ENCODE data around the gene CCS.

DNA sequence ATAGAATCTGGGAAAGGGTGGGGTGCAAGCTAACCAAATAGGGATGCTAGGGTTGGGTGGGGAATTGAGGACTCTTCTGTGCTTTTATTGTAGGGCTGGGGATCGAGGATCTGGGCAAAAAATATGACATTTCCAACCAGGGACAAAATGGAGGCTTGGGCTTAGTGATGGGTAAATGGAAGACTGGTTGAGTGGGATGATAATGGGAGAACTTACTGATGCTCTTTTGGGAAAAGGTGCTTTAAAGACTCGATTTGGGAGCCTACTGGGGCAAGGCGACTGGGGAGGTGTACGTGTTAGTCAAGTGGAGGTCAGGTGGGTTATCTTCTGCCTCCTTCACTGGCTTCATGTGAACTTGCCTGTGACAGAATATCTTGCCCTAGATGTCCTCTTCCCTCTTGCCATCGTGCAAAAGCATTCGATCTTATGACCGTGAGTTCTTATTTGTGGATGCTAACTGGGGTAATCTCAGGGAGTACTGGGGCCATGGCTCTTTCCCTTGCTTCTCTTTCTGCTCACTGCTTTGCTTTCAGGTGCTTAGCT lies 35.1 kb downstream of the CCS start:
- no peak for TF ChIP-seq POLR2A (IDR thresholded peaks at IDR 0.05)
- TF ChIP-seq, protein P1, sequence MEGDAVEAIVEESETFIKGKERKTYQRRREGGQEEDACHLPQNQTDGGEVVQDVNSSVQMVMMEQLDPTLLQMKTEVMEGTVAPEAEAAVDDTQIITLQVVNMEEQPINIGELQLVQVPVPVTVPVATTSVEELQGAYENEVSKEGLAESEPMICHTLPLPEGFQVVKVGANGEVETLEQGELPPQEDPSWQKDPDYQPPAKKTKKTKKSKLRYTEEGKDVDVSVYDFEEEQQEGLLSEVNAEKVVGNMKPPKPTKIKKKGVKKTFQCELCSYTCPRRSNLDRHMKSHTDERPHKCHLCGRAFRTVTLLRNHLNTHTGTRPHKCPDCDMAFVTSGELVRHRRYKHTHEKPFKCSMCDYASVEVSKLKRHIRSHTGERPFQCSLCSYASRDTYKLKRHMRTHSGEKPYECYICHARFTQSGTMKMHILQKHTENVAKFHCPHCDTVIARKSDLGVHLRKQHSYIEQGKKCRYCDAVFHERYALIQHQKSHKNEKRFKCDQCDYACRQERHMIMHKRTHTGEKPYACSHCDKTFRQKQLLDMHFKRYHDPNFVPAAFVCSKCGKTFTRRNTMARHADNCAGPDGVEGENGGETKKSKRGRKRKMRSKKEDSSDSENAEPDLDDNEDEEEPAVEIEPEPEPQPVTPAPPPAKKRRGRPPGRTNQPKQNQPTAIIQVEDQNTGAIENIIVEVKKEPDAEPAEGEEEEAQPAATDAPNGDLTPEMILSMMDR (IDR thresholded peaks at IDR 0.05), result no peak

All from vagina (tissue), 2 donors.